ENCODE results near the gene DYSF.

DNA sequence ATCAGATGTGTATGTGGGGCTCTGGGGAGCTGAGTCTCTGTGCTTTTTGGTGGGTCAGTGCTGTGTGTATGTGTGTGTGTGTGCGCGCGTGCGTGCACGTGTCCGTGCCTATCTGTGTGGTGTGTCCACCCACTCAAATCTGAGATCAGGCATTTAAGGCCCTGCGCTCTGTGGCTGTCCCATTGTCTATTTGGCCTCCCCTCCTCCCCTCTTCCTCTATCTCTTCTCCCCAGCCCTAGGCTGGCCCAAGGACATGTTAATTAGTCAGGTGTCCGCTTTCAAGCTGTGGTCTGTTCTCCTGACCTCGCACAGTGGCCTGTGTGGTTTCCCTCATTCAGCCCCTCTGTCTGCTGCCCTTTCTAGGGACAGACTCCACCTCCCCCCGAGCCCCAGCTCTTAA lies 136.4 kb downstream of the DYSF start:
- TF ChIP-seq, protein P1, sequence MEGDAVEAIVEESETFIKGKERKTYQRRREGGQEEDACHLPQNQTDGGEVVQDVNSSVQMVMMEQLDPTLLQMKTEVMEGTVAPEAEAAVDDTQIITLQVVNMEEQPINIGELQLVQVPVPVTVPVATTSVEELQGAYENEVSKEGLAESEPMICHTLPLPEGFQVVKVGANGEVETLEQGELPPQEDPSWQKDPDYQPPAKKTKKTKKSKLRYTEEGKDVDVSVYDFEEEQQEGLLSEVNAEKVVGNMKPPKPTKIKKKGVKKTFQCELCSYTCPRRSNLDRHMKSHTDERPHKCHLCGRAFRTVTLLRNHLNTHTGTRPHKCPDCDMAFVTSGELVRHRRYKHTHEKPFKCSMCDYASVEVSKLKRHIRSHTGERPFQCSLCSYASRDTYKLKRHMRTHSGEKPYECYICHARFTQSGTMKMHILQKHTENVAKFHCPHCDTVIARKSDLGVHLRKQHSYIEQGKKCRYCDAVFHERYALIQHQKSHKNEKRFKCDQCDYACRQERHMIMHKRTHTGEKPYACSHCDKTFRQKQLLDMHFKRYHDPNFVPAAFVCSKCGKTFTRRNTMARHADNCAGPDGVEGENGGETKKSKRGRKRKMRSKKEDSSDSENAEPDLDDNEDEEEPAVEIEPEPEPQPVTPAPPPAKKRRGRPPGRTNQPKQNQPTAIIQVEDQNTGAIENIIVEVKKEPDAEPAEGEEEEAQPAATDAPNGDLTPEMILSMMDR (IDR thresholded peaks at IDR 0.05; ENCODE audit: low read depth, low read length, poor library complexity, severe bottlenecking), result no peak
- no peak for TF ChIP-seq EZH2phosphoT487 (IDR thresholded peaks at IDR 0.05; ENCODE audit: borderline replicate concordance, low read length)
